IMR-90 (cell line): ENCODE data around the gene PLCH1.
"Not testable (repeated sequence)": the region's sequence is repeated elsewhere in the genome, so short reads cannot be mapped to it uniquely, and the experiment has no call there.

Experiments used
- BHLHE40 ChIP-seq: fragments of 150-350 bp; IDR thresholded peaks from 2 replicates; pipeline ENCODE4 v1.6.1; 2016; ENCODE audit warnings: mild to moderate bottlenecking, low read depth, low read length
- CEBPB ChIP-seq: IDR thresholded peaks from 2 replicates; pipeline ENCODE4 v1.6.1; 2012; ENCODE audit warnings: low read depth, low read length, improper control_type of control experiment
- CTCF ChIP-seq: conservative IDR thresholded peaks from 2 replicates; pipeline ENCODE4 v1.5.1; 2012; ENCODE audit warnings: mild to moderate bottlenecking, low read depth, low read length, improper control_type of control experiment
- FOS ChIP-seq: fragments of 150-350 bp; IDR thresholded peaks from 2 replicates; pipeline ENCODE4 v1.6.1; 2016; ENCODE audit warnings: low read depth, low read length
- MAFK ChIP-seq: IDR thresholded peaks from 2 replicates; pipeline ENCODE4 v1.6.1; 2012; ENCODE audit warnings: low read depth, low read length, improper control_type of control experiment
- MAZ ChIP-seq: IDR thresholded peaks from 2 replicates; pipeline ENCODE4 v1.6.1; 2012; ENCODE audit warnings: low read depth, mild to moderate bottlenecking, low read length, improper control_type of control experiment, moderate library complexity, borderline replicate concordance
- MXI1 ChIP-seq: IDR thresholded peaks from 2 replicates; pipeline ENCODE4 v1.6.1; 2012; ENCODE audit warnings: low read depth, mild to moderate bottlenecking, low read length, moderate library complexity, borderline replicate concordance
- NFE2L2 ChIP-seq: fragments of 150-350 bp; IDR thresholded peaks from 2 replicates; pipeline ENCODE4 v1.6.1; 2016; ENCODE audit warnings: low read depth, mild to moderate bottlenecking, low read length
- POLR2A ChIP-seq: IDR thresholded peaks from 2 replicates; pipeline ENCODE4 v1.6.1; 2012; ENCODE audit warnings: mild to moderate bottlenecking, low read depth, low read length
- RAD21 ChIP-seq: IDR thresholded peaks from 2 replicates; pipeline ENCODE4 v1.6.1; 2012; ENCODE audit warnings: low read length, improper control_type of control experiment
- SMC3 ChIP-seq: fragments of 150-350 bp; IDR thresholded peaks from 2 replicates; pipeline ENCODE4 v1.6.1; 2016; ENCODE audit warnings: low read depth, mild to moderate bottlenecking, antibody characterized with exemption, low read length, moderate library complexity

GRCh38 chr3:155614410-155614809 is 130.5 kb downstream of the PLCH1 start:
- not testable (repeated sequence) for TF ChIP-seq POLR2A, CEBPB, BHLHE40, CTCF, RAD21, SMC3, MAFK, MAZ, MXI1, NFE2L2, FOS
